ENCODE data around the gene KRT81. TPM values are rescaled to one million over a fixed set of nuclear protein-coding genes. Genes with fewer than 3 reads are reported as not detected.

KRT81 gene
- total and polyA plus RNA-seq, 2 donors (not counting 1 experiment from before 2014, with no cell fraction given), result not detected

DNA sequence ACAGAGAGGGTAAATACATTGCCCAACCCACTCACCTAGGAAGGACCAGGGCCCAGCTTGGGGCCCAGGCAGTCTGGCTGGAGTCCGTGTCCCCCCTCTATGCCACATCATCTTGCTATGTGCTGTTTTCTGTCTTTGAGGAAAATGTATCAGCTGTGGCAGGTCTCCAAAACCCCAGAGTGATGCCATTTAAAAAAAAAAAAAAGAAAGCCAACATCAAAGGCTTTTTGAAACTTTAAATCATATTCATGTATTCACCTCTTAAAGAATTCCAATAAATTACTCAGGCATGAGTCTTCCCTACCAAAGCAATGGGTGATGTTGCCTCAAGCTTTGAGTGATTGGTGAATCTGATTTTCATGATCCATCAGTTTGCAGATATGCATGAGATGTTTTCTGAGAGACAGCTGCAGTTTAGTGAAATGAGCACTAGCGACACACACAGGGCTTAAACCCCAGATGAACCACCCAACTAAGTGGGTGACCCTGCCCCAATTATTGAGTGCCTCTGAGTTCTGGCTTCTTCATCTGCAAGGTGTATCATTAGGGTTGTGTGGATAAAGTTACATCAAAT lies 6.1 kb downstream of the KRT81 start:
- Histone ChIP-seq H3K27me3 (ENCODE audit: control insufficient read depth, insufficient read depth, low read length) (no peaks in the 10 kb centered on the region), H2AFZ (ENCODE audit: low read length) (no peak overlapping the region), H3K79me2 (ENCODE audit: control insufficient read depth, insufficient read depth, low read length) (no peaks in the 10 kb centered on the region), H3K9ac (ENCODE audit: insufficient read depth, low read length) (no peak overlapping the region), H3K4me3 (replicated peaks in 1 of 4; ENCODE audit: control extremely low read depth in 1 of 4, insufficient read depth in 1 of 4, low read depth in 3 of 4, low read length in 4 of 4) (no peak overlapping the region), H3K4me2 (ENCODE audit: extremely low read depth, insufficient read depth, low read length) (no peak overlapping the region), H3K9me3 (ENCODE audit: control insufficient read depth, insufficient read depth, low read depth, low read length) (no peaks in the 10 kb centered on the region), H3K36me3 (ENCODE audit: control insufficient read depth, insufficient read depth, low read length) (no peaks in the 10 kb centered on the region), H4K20me1 (ENCODE audit: control insufficient read depth, extremely low read depth, insufficient read depth, low read length) (no peaks in the 10 kb centered on the region), H3K27ac (ENCODE audit: insufficient read depth, low read length) (no peak overlapping the region), H3K4me1 (ENCODE audit: control insufficient read depth, extremely low read depth, insufficient read depth, low read length) (peaks cover 14% of the 10 kb centered on the region)
- TF ChIP-seq, protein P1, sequence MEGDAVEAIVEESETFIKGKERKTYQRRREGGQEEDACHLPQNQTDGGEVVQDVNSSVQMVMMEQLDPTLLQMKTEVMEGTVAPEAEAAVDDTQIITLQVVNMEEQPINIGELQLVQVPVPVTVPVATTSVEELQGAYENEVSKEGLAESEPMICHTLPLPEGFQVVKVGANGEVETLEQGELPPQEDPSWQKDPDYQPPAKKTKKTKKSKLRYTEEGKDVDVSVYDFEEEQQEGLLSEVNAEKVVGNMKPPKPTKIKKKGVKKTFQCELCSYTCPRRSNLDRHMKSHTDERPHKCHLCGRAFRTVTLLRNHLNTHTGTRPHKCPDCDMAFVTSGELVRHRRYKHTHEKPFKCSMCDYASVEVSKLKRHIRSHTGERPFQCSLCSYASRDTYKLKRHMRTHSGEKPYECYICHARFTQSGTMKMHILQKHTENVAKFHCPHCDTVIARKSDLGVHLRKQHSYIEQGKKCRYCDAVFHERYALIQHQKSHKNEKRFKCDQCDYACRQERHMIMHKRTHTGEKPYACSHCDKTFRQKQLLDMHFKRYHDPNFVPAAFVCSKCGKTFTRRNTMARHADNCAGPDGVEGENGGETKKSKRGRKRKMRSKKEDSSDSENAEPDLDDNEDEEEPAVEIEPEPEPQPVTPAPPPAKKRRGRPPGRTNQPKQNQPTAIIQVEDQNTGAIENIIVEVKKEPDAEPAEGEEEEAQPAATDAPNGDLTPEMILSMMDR (conservative IDR thresholded peaks at IDR 0.05 in 1 of 2, IDR thresholded peaks at IDR 0.05 in 1 of 2; ENCODE audit: low read depth in 1 of 2, low read length in 2 of 2), result no peak
- TF ChIP-seq EZH2 (IDR thresholded peaks at IDR 0.05; ENCODE audit: low read length, missing control alignments), result no peak
- DNase-seq (ENCODE audit: low read depth in 2 of 2), result peak in 1 of 2 donors; percentile 63

DNA sequence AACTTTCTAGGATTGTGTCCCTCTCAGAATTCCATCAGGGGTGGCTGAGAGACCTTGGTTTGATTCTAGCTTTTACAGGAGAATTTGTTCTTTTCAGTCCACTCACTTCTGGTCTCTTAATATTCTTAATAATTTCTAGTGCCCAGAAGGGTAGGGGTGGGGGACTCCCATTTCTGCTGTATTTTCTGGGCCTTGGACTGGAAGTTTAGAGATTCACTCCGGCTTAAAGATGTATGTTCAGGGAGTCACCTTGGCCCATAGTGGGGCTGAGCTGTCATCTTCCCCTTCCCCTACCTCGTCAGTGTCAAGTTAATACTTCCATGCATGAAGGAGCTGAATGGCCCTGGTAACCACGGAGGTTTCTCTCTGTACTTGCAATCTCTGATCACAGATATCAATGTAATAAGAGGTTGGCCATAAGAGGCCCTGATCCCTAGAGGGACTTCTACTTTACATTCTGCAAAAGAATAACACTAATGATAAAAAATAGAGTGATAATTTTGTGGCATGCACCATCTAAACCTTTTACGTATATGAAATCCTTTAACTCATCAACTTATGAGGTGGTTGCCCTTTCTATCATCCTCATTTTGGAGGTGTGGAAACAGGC lies 6.7 kb downstream of the KRT81 start:
- H2AFZ ChIP-seq (ENCODE audit: low read length), result no peak overlapping the region
- TF ChIP-seq, protein P1 (conservative IDR thresholded peaks at IDR 0.05 in 1 of 2, IDR thresholded peaks at IDR 0.05 in 1 of 2; ENCODE audit: low read depth in 1 of 2, low read length in 2 of 2), result no peak
- no peak for TF ChIP-seq EZH2 (IDR thresholded peaks at IDR 0.05; ENCODE audit: low read length, missing control alignments)
- H3K4me2 ChIP-seq (ENCODE audit: extremely low read depth, insufficient read depth, low read length), result no peak overlapping the region
- no peaks in the 10 kb centered on the region for H3K36me3 ChIP-seq (ENCODE audit: control insufficient read depth, insufficient read depth, low read length)
- no peak for DNase-seq (ENCODE audit: low read depth in 2 of 2)
- no peak overlapping the region for H3K4me3 ChIP-seq (replicated peaks in 1 of 4; ENCODE audit: control extremely low read depth in 1 of 4, insufficient read depth in 1 of 4, low read depth in 3 of 4, low read length in 4 of 4)
- H3K9ac ChIP-seq (ENCODE audit: insufficient read depth, low read length), result no peak overlapping the region
- H3K4me1 ChIP-seq (ENCODE audit: control insufficient read depth, extremely low read depth, insufficient read depth, low read length), result peaks cover 20% of the 10 kb centered on the region
- H3K27ac ChIP-seq (ENCODE audit: insufficient read depth, low read length), result no peak overlapping the region
- H4K20me1 ChIP-seq (ENCODE audit: control insufficient read depth, extremely low read depth, insufficient read depth, low read length), result no peaks in the 10 kb centered on the region
- H3K27me3 ChIP-seq (ENCODE audit: control insufficient read depth, insufficient read depth, low read length), result no peaks in the 10 kb centered on the region
- no peaks in the 10 kb centered on the region for H3K79me2 ChIP-seq (ENCODE audit: control insufficient read depth, insufficient read depth, low read length)
- no peaks in the 10 kb centered on the region for H3K9me3 ChIP-seq (ENCODE audit: control insufficient read depth, insufficient read depth, low read depth, low read length)

DNA sequence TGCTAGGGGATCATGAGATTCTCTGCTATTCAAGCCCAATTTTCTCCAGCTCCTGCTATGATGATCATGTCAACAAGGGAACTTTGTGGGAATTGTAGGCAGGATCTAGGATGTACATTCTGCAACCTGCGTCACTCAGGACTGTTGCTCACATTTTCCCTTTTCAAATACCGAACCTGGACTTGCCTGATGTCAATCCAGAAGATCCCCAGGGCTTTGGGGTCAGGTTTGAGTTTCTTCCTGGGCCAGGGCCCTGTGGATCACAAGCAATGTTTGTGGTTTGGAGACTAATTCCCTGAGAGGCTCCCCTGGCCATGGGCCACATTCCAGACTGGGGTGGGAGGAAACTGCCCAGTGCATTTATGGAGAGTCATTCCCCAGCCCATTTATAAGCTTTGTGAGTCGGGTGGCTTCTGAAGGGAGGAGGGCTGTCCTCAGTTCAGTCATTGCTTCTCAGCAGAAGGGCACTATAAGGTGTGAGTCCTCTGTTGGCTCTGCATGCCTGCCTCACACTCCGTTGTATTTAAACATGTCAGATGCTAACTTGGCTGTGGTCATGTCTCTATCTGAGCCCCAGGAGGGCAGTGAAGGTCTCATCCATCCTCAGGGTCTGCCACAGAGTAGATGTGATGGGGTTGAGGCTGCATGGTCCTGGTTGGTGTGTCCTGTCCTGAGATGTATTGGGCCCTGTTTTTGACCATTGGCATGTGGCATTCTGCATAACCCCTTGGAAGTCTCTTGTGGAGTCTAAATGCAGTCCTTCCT lies 10.4 kb downstream of the KRT81 start:
- no peaks in the 10 kb centered on the region for H3K9me3 ChIP-seq (ENCODE audit: control insufficient read depth, insufficient read depth, low read depth, low read length)
- H3K27me3 ChIP-seq (ENCODE audit: control insufficient read depth, insufficient read depth, low read length), result no peaks in the 10 kb centered on the region
- H2AFZ ChIP-seq (ENCODE audit: low read length), result no peak overlapping the region
- peak overlapping the region; percentile 60 for H3K4me2 ChIP-seq (ENCODE audit: extremely low read depth, insufficient read depth, low read length)
- peak; percentile 97 to 98 for DNase-seq (ENCODE audit: low read depth in 2 of 2)
- H4K20me1 ChIP-seq (ENCODE audit: control insufficient read depth, extremely low read depth, insufficient read depth, low read length), result no peaks in the 10 kb centered on the region
- H3K4me1 ChIP-seq (ENCODE audit: control insufficient read depth, extremely low read depth, insufficient read depth, low read length), result peaks cover 28% of the 10 kb centered on the region
- H3K36me3 ChIP-seq (ENCODE audit: control insufficient read depth, insufficient read depth, low read length), result no peaks in the 10 kb centered on the region
- H3K79me2 ChIP-seq (ENCODE audit: control insufficient read depth, insufficient read depth, low read length), result no peaks in the 10 kb centered on the region
- peak overlapping the region; percentile 60 for H3K9ac ChIP-seq (ENCODE audit: insufficient read depth, low read length)
- no peak for TF ChIP-seq EZH2 (IDR thresholded peaks at IDR 0.05; ENCODE audit: low read length, missing control alignments)
- TF ChIP-seq, protein P1 (conservative IDR thresholded peaks at IDR 0.05 in 1 of 2, IDR thresholded peaks at IDR 0.05 in 1 of 2; ENCODE audit: low read depth in 1 of 2, low read length in 2 of 2), result no peak
- no peak overlapping the region for H3K4me3 ChIP-seq (replicated peaks in 1 of 4; ENCODE audit: control extremely low read depth in 1 of 4, insufficient read depth in 1 of 4, low read depth in 3 of 4, low read length in 4 of 4)
- H3K27ac ChIP-seq (ENCODE audit: insufficient read depth, low read length), result peak overlapping the region; percentile 98
